Tibial artery (tissue), 4 donors: ENCODE measurements around the gene MAFB.

Experiments used
- DNase-seq, 2 donors: peaks; one replicate each; pipeline ENCODE4 v3.0.0-alpha.2; 2019
- H3K27ac ChIP-seq, 2 donors: fragments of 200-600 bp; sonication (generic) in 1 of 2; 1 replicate in 1 of 2; 2 replicates in 1 of 2; pipeline ENCODE4 v1.5.1; 2018 to 2019; ENCODE audit warnings: mild to moderate bottlenecking in 1 of 2
- H3K27me3 ChIP-seq, 2 donors: fragments of 200-600 bp; sonication (generic) in 1 of 2; one replicate each; pipeline versions ENCODE4 v1.5.1 to v1.6.0; 2016 to 2019
- H3K36me3 ChIP-seq, 3 donors: fragments of 200-600 bp; sonication (generic) in 2 of 3; one replicate each; pipeline ENCODE4 v1.5.1; 2016 to 2019; ENCODE audit warnings: mild to moderate bottlenecking in 2 of 3
- H3K4me1 ChIP-seq, 4 donors: fragments of 200-600 bp; sonication (generic) in 2 of 4; 1 replicate in 3 of 4; 2 replicates in 1 of 4; pipeline ENCODE4 v1.5.1; 2016 to 2019
- H3K4me3 ChIP-seq, 2 donors: fragments of 200-600 bp; sonication (generic) in 1 of 2; 1 replicate in 1 of 2; 2 replicates in 1 of 2; pipeline ENCODE4 v1.5.1; 2018 to 2019; ENCODE audit warnings: mild to moderate bottlenecking in 2 of 2
- H3K9me3 ChIP-seq, 3 donors: fragments of 200-600 bp; sonication (generic) in 1 of 3; one replicate each; pipeline ENCODE4 v1.5.1; 2016 to 2019
- CTCF ChIP-seq, 2 experiments: fragments of 200-600 bp in 1 of 2; fragments of 450-650 bp in 1 of 2; IDR thresholded peaks; one replicate each; pipeline ENCODE4 v1.5.1; 2017 to 2019; ENCODE audit warnings: antibody characterized with exemption in 2 of 2, mild to moderate bottlenecking in 1 of 2, moderate library complexity in 1 of 2
- intact Hi-C: fragments of 100-400 bp; cut with DNase I; formaldehyde crosslinking; loops from one replicate; pipeline ENCODE4 v1.15.0; 2023; ENCODE audit warnings: low total_unique reads

The MAFB gene

DNA sequence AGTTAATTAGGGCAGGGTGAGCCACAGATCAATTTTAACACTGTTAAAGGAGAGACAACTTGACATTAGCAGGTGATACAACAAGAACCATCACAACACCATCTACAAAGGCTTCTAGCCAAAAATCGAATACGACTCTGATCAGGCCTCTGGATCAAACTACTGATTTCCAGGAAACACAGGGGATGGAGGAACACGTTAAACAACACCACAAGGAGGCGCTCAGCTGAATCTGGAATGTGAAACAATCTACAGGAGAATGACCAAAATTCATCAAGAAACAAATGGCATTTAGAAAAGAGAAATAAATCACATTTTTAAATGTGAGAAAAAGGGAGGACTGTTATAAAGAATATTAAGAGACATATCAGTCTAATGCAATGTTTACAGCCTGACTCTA, 13.5 kb upstream of the MAFB start:
- no peak overlapping the region for H3K4me3 ChIP-seq
- H3K36me3 ChIP-seq, result no peaks in the 10 kb centered on the region
- H3K27ac ChIP-seq, result no peak overlapping the region
- no peak for DNase-seq
- TF ChIP-seq CTCF (IDR thresholded peaks at IDR 0.05), result no peak
- H3K27me3 ChIP-seq, result peaks cover 0 to 1% of the 10 kb centered on the region in 2 donors
- no peaks in the 10 kb centered on the region for H3K9me3 ChIP-seq
- H3K4me1 ChIP-seq, result no peaks in the 10 kb centered on the region
- intact Hi-C loops, result no loop called here

- TF ChIP-seq CTCF (IDR thresholded peaks at IDR 0.05), result no peak
- peaks cover 0 to 19% of the 10 kb centered on the region in 2 donors for H3K27me3 ChIP-seq
- no peak for DNase-seq
- H3K4me1 ChIP-seq, result no peaks in the 10 kb centered on the region
- H3K4me3 ChIP-seq, result no peak overlapping the region
- no peaks in the 10 kb centered on the region for H3K9me3 ChIP-seq
- no peak overlapping the region for H3K27ac ChIP-seq
- no peaks in the 10 kb centered on the region for H3K36me3 ChIP-seq
- intact Hi-C loops, result no loop called here
Measured at GRCh38 chr20:40698744-40699143, 9.7 kb upstream of the MAFB start.

GRCh38 chr20:40698281-40698680, 9.2 kb upstream of the MAFB start:
- Histone ChIP-seq H3K36me3 (no peaks in the 10 kb centered on the region), H3K27me3 (peaks cover 0 to 23% of the 10 kb centered on the region in 2 donors), H3K27ac (no peak overlapping the region), H3K4me1 (no peaks in the 10 kb centered on the region), H3K9me3 (no peaks in the 10 kb centered on the region), H3K4me3 (no peak overlapping the region)
- intact Hi-C loops, result no loop called here
- no peak for TF ChIP-seq CTCF (IDR thresholded peaks at IDR 0.05)
- no peak for DNase-seq

DNA sequence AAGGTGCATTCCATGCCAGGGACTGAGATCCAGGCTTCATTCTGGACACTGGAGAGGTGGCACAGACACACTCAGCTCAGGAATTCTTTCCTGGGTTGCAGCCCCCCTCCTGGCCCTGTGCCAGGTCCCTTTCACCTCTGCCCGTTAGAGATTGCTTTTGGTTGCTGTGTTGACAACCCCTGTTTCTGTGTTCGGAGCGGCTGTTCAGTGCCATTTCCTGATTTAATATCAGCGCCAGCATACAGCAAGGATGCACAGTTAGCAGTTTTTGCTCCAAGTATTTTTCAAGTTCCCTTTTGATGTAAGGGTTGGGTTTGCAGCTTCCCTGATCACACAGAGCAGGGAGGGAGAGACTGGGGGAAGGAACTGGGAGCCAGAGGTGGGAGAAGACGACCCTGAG, 8.5 kb upstream of the MAFB start:
- Histone ChIP-seq H3K9me3 (no peaks in the 10 kb centered on the region), H3K27me3 (peaks cover 0 to 30% of the 10 kb centered on the region in 2 donors), H3K4me3 (no peak overlapping the region), H3K27ac (no peak overlapping the region), H3K36me3 (no peaks in the 10 kb centered on the region), H3K4me1 (no peaks in the 10 kb centered on the region)
- intact Hi-C loops, result no loop called here
- TF ChIP-seq CTCF (IDR thresholded peaks at IDR 0.05), result no peak
- DNase-seq, result no peak

DNA sequence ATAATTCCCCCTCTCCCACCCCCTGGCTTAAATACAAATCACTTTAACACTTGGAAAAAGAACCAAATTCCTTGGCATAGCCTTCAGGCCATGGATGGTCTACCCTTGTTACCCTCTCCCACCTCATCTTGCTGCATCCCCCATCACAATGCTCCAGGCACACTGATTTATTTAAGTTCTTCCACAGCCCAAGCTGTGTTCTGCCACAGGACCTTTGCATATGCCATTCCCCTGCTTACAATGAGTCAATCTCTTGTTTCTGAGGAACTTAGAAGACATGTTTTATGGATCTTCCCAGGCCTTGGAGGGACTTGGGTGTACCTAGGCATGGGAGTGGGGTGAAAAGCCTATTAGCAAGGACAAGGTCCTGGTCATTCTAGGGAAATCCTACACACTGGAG, 6.2 kb upstream of the MAFB start:
- Histone ChIP-seq H3K27ac (no peak overlapping the region), H3K36me3 (no peaks in the 10 kb centered on the region), H3K4me1 (peaks cover 0 to 11% (median 7%) of the 10 kb centered on the region in 4 donors), H3K9me3 (no peaks in the 10 kb centered on the region), H3K27me3 (peaks cover 0 to 53% of the 10 kb centered on the region in 2 donors), H3K4me3 (no peak overlapping the region)
- intact Hi-C loops, result no loop called here
- TF ChIP-seq CTCF (IDR thresholded peaks at IDR 0.05), result no peak
- DNase-seq, result no peak

DNA sequence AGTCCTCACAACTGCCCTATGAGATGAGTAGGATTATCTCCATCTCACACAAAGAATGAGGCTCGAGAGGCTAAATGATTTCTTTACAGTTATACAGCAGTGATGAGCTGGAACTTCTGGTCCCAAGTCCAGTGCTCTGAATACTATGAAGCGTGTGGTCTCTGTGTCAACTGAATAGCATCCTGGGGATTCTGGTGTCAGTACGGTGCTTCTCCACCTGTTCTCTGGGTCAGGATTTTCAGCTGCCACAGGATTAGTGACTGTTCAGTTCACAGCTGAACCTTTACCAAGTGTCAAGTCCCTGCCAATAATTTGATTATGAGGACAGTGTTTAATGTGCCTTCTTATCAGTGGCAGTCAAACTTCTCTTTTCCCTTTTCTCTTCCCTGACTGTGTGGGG, 5.2 kb upstream of the MAFB start:
- Histone ChIP-seq H3K36me3 (no peaks in the 10 kb centered on the region), H3K4me1 (peaks cover 0 to 13% (median 9%) of the 10 kb centered on the region in 4 donors), H3K9me3 (no peaks in the 10 kb centered on the region), H3K27me3 (peaks cover 0 to 53% of the 10 kb centered on the region in 2 donors), H3K27ac (no peak overlapping the region), H3K4me3 (no peak overlapping the region)
- intact Hi-C loops, result loop anchor here (5.0 kb wide), 2 partner anchors 427 to 537 kb away; no protein-coding TSS in a partner anchor
- no peak for TF ChIP-seq CTCF (IDR thresholded peaks at IDR 0.05)
- DNase-seq, result no peak
